SK-N-MC (cell line): ENCODE results near the gene RBM25.

Experiments used
- EZH2 ChIP-seq: fragments of 200-600 bp; sonication (generic); IDR thresholded peaks from one replicate; pipeline ENCODE4 v1.6.1; 2017; ENCODE audit warnings: antibody characterized with exemption
- FOXP2 ChIP-seq: optimal IDR thresholded peaks from 2 replicates; pipeline ENCODE3; 2011; ENCODE audit warnings: mild to moderate bottlenecking, moderate library complexity; ENCODE audit not compliant: insufficient read depth; ENCODE audit errors: extremely low read length, control extremely low read depth
- POLR2AphosphoS5 ChIP-seq: IDR thresholded peaks from 2 replicates; pipeline ENCODE4 v1.6.1; 2012; ENCODE audit warnings: mild to moderate bottlenecking, low read depth, low read length, borderline replicate concordance

GRCh38 chr14:73143003-73143402, 84.7 kb downstream of the RBM25 start:
- no peak for TF ChIP-seq POLR2AphosphoS5
- no peak for TF ChIP-seq EZH2
- no peak for TF ChIP-seq FOXP2
